GM12891 (cell line): ENCODE measurements around the gene SMOC2.

Source experiments
- PAX5 ChIP-seq: IDR thresholded peaks from 2 replicates; pipeline ENCODE4 v1.6.1; 2011; ENCODE audit warnings: low read length, moderate library complexity, mild to moderate bottlenecking; ENCODE audit not compliant: insufficient read depth, severe bottlenecking
- POLR2A ChIP-seq: IDR thresholded peaks from 2 replicates; pipeline ENCODE4 v1.6.1; 2011; ENCODE audit warnings: low read depth, low read length, control low read depth
- POLR2AphosphoS5 ChIP-seq: IDR thresholded peaks from 2 replicates; pipeline ENCODE4 v1.6.1; 2011; ENCODE audit warnings: low read depth, low read length, control low read depth
- SPI1 ChIP-seq: IDR thresholded peaks from 2 replicates; pipeline ENCODE4 v1.6.1; 2011; ENCODE audit warnings: low read depth, low read length, control low read depth
- TAF1 ChIP-seq: IDR thresholded peaks from 2 replicates; pipeline ENCODE4 v1.6.1; 2011; ENCODE audit warnings: low read depth, low read length, control low read depth

DNA sequence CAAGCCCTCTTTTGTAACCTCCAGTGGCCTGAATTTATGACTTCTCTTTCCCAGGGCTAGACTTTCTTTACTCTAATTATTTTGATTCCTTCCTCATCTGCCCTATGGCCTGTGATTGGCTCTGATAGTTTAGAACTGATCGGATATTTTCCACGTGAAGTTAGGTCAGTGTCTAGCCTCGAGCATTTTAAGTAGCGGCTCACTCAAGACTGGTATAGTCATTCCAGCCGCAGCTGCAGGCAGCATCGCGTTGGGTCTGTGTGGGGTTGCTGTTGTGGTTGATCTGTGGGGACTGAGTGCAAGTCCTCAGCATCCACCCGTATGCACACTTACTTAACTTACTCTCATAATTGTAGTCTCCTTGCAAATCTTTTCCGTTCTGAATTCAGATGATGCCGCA lies 105.7 kb downstream of the SMOC2 start:
- TF ChIP-seq PAX5 = no peak
- no peak for TF ChIP-seq TAF1
- no peak for TF ChIP-seq POLR2AphosphoS5
- no peak for TF ChIP-seq POLR2A
- no peak for TF ChIP-seq SPI1
